Astrocyte of the spinal cord (primary cell): Measurements from ENCODE around the gene CES5A.
"Not testable (repeated sequence)": the region's sequence is repeated elsewhere in the genome, so short reads cannot be mapped to it uniquely, and the experiment has no call there.

Experiments
- DNase-seq: peaks from one replicate; pipeline ENCODE4 v3.0.0; 2011; ENCODE audit warnings: low read depth, low spot score
- H3K4me3 ChIP-seq: 2 replicates; pipeline ENCODE4 v1.5.1; 2011; ENCODE audit warnings: low read depth, mild to moderate bottlenecking, low read length, moderate library complexity
- CTCF ChIP-seq: IDR thresholded peaks from 2 replicates; pipeline ENCODE4 v1.5.1; 2012; ENCODE audit warnings: low read depth, mild to moderate bottlenecking, low read length, inconsistent platforms
- in situ Hi-C: cut with HindIII; loops from 2 replicates; pipeline ENCODE4 v1.10.0; 2017; ENCODE audit warnings: low sequenced_read_pairs

The CES5A gene

GRCh38 chr16:55868137-55868536 lies 7.0 kb downstream of the CES5A start:
- TF ChIP-seq CTCF = no peak
- H3K4me3 ChIP-seq = no peak overlapping the region
- no peak for DNase-seq
- in situ Hi-C loops = no loop called here

DNA sequence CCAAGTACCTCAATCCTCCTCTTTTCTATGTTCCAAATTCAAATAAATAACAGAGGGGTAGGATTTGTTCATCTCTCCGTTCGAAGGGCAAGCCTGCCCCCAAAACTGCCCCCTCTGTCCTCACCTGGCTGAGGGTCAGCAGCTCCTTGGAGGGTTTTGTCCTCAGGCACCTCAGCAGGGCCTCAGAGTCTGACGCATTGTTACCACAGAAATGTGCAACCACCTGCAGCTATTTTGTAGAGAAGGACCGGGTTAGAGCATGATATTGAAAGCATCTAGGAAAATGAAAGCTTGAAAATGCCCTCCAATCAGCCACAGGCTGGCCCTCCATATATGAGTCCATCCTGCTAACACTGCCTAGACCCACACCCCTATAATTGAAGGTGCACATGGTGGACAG lies 13.9 kb downstream of the CES5A start:
- in situ Hi-C loops = no loop called here
- no peak for TF ChIP-seq CTCF
- no peak overlapping the region for H3K4me3 ChIP-seq
- no peak for DNase-seq

- H3K4me3 ChIP-seq, DNase-seq, in situ Hi-C loops: not testable (repeated sequence)
Observed at GRCh38 chr16:55857650-55858049, 17.5 kb downstream of the CES5A start.

DNA sequence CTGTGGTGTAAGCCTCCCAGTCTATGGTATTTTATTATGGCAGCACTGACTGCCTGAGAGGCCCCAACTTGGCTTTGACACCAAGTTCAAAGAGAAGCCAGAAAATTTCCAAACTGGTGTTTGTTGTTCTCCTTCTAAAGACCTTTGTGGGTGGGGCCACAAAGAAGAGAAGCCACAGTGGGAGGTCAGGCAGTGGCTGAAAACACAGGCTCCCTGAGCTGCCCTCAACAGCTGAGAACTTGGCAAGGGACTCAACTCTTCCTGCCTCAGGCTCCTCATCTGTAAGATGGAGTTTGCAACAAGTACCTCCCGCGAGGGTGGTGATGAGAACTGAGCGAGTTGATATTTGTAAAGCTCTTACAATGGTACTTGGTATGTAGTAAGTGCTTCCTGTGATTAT lies 18.2 kb downstream of the CES5A start:
- H3K4me3 ChIP-seq = no peak overlapping the region

DNA sequence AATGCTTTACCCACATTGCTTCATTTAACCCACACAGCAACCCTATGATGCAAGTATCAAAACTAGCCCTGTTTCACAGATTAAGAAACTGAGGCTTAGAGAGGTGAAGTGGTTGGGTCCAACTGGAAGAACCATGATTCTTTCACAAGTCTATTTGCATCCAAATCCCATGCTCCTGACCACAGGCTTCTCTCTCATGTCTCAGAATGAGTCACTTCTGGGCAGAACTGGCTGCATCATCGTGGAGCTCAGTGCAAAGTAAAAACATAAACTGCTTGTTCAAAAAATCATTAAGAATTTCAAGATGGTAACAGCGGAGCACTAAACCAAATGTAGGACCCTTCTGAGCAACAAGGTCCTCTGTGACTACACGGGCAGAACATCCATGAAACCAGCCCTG lies 22.1 kb downstream of the CES5A start:
- H3K4me3 ChIP-seq = no peak overlapping the region
- no peak for TF ChIP-seq CTCF
- no peak for DNase-seq
- in situ Hi-C loops = no loop called here

More for the DNA sequence above, 18.2 kb downstream of the CES5A start:
- no peak for TF ChIP-seq CTCF
- in situ Hi-C loops = no loop called here
- no peak for DNase-seq

- in situ Hi-C loops = no loop called here
- no peak for TF ChIP-seq CTCF
- H3K4me3 ChIP-seq = no peak overlapping the region
- DNase-seq = no peak
Observed at GRCh38 chr16:55849536-55849935, 25.6 kb downstream of the CES5A start.

DNA sequence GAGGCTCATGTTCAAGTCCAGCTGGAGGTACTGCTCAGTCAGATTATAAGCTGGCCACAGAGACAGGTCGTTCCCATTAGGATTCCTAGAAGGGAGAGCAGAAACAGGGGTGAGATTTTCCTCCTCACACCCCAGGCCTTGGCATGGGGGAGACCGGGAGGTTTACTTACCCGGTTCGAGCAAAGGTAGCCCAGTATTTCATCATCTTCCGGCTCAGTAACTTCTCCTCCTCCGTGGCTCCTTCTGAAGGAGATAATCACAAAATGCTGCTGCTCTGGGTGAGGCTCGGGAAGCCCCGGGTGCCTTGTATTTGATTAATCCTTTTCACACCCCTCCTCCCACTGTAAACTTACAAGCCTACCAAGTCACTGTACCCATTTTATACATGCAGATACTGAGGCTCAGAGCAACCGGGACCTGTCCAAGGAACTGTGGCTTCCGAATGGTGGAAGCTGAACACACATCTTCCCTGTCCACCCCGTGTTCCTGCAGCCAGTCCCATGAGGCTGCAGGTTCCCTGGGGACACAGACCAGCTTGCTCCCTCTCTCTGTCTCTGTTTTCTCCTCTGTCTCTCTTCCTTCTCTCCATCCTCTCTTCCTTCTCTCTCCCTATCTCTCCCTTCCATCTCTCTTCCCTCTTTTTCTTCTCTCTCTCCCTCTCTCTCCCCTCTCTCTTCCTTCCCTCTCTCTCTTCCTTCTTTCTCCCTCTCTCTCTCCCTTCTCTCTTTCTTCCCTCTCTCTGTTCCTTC lies 28.4 kb downstream of the CES5A start:
- no peak for TF ChIP-seq CTCF
- no peak overlapping the region for H3K4me3 ChIP-seq
- DNase-seq = no peak
- in situ Hi-C loops = no loop called here
